Activated effector memory CD4-positive, alpha-beta T cell treated with Interleukin-2 at 50 U/mL for 16 hours (primary cell): ENCODE measurements around the gene PDGFD.

Experiments used
- DNase-seq: peaks from one replicate; pipeline ENCODE4 v3.0.0-alpha.2; 2020

Gene PDGFD

GRCh38 chr11:103946793-103947545 is 217.0 kb downstream of the PDGFD start:
- DNase-seq = no peak

GRCh38 chr11:103944251-103944940 is 219.6 kb downstream of the PDGFD start:
- no peak for DNase-seq

DNA sequence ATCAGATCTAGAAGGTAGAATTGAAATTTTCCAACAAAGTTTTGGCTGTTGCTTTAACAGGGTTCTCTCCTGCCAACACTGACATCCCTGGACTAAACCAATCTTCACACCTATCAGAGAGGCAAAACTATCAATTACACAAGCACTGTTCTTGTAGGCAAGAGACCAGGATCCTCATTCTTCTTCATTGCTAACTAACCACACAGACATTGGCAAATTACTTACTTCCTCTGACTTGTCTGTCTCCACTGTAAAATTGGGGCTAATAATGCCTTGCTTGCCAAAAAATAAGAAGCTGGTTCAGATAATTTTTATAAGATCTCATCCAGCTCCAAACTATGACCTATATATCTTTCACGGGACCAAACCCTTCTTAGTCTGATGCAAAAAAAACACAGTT is 221.3 kb downstream of the PDGFD start:
- DNase-seq = no peak

DNA sequence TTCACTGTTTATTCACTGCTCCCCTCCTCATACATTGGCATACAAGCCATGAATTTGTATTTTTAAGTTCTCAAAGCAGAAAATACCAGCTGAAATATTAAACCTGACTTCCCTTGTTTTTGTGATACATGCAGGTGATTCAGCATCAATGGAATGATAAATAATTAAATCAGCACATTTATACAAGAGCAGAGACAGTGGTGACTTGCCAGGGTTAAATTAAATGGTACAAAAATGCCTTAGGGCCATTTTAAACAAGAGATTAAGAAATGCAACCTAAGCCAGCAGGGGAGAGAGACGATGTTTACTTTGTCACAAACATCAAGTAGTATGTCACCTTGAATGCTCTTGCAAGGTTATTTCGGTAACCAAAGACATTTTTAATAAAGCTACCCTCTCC is 223.4 kb downstream of the PDGFD start:
- DNase-seq = no peak

GRCh38 chr11:103939694-103940093 is 224.3 kb downstream of the PDGFD start:
- DNase-seq = no peak

DNA sequence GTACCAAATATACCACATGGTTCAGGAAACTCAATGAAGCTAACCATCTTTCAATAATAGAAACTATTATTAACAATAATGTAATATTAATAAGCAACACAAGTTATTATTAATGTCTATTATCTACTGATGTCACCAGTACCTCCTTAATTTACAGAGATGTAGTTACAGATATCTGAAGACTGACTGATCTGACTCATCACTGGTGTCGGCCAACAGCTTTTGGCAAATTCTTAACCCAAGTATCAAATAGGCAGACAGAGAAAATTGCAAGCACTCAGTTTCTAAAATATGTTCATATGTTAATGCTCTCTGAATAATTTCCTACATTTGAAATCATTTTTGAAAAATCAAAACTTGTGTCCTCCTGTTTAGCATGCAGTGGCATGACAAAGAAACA is 227.9 kb downstream of the PDGFD start:
- DNase-seq = no peak

- no peak for DNase-seq
Measured at GRCh38 chr11:103935219-103935618, 228.7 kb downstream of the PDGFD start.

GRCh38 chr11:103929170-103929903 is 234.6 kb downstream of the PDGFD start:
- no peak for DNase-seq

GRCh38 chr11:103928802-103929161 is 235.2 kb downstream of the PDGFD start:
- DNase-seq = no peak

GRCh38 chr11:103928040-103928801 is 235.7 kb downstream of the PDGFD start:
- DNase-seq = no peak

- no peak for DNase-seq
Measured at GRCh38 chr11:103927535-103927934, 236.4 kb downstream of the PDGFD start.

DNA sequence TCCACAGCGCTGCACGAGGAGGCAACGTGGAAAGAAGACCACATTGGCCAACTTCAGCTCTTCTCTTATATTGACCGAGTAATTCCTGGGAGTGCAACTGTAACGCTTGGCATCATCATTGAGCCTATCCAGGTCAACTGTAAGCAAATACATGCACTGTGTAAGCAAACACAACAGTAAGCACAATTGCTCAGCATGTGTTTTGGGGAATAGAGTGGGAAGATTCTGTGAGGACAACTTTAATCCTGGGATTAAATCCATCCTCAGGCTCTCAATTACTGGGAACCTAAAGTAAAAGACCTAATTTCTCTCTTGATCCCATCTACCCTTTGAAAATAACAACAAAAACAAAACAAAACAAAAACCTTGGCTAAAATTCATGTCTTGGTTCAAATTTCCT is 237.0 kb downstream of the PDGFD start:
- DNase-seq = no peak

- DNase-seq = no peak
Measured at GRCh38 chr11:103924166-103925013, 239.6 kb downstream of the PDGFD start.

GRCh38 chr11:103923451-103923931 is 240.5 kb downstream of the PDGFD start:
- no peak for DNase-seq

DNA sequence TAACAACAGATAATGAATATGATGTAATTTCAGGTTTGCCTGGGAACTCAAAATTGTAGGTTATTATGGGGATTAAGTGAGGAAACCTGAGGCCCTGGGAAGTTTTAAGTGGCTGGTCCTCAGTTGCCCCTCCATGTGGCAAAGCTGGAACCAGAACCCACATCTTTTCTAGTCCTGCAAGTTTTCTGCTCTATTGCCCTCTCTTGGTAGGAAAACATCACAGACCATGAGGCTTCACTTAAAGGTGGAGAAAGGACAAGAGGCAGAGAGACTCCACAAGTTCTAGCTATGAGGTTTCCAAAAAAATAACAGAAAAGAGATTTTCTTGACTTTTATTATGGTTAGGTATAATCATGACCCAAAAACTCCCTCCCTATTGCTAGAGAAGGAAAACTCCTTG is 243.0 kb downstream of the PDGFD start:
- DNase-seq = no peak

- no peak for DNase-seq
Measured at GRCh38 chr11:103920449-103920848, 243.5 kb downstream of the PDGFD start.

- no peak for DNase-seq
Measured at GRCh38 chr11:103910721-103911120, 253.2 kb downstream of the PDGFD start.

- no peak for DNase-seq
Measured at GRCh38 chr11:103907548-103908455, 256.1 kb downstream of the PDGFD start.

DNA sequence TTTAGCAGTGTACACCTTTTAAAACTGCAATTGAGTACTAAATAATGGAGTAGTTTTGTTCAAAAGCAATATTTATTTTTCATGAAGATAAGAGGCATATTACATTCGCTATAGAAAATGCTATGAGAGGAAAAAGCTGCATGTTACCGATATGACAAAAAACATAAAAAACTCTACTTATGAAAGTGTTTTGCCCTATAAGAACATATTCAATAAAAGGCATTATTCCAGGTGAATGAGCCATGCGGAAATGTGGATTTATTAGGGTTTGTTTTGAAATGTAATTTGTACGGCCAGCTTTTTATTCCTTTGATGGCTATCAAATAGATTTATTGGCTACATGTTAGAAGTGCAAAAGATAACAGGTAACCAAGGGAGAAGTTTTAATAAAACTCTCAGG is 256.8 kb downstream of the PDGFD start:
- no peak for DNase-seq

DNA sequence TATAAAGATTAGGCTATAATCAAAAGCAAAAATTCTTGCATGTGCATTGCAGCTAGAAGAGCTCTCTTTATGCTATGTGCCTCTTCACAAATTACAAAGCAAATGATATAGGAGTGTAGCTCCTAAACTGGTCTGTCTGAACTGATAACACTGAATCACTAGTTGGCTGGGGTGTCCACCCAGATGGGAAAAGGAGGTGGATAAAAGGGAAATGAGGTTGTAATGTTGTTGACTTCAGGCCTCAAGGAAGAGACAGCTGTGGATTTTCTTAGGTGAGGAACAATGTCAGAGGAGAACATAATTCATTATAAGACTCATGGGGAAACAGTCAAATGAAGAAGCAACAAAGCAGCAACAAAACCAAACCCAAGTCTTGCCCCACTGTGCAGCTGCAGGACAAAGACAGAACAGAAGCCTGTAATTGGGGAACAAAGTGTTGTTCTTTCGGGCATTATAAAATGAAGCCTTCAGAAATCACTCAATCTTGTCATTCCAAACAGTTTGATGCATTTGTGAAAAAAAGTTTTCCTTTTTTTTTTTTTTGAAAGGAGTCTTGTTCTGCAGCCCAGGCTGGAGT is 257.6 kb downstream of the PDGFD start:
- DNase-seq = no peak

DNA sequence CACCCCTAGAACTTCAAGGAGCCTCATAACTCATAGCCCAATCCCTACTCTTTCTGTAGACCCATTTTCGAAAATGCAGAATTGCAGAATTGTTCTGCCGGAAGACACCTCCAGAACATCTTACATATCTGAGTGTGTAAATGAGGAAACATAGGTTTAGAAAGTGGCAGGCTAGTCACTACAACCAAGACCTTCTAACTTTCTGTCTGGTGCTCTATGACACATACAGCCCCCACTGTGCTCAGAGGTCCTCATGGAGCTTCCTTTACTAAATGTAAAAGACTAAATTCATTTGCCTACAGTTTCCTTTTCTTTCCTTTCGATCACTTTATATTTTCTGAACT is 259.7 kb downstream of the PDGFD start:
- DNase-seq = no peak
